GM13976 (cell line): ENCODE results near the gene UQCRH.
"Not testable (repeated sequence)": the region's sequence is repeated elsewhere in the genome, so short reads cannot be mapped to it uniquely, and the experiment has no call there.

Experiments
- DNase-seq: peaks from one replicate; pipeline ENCODE4 v3.0.0; 2012; ENCODE audit warnings: low spot score
- in situ Hi-C: fragments of 300-500 bp; cut with MboI; formaldehyde crosslinking; loops from one replicate; pipeline ENCODE4 v1.12.0; 2022; ENCODE audit warnings: low sequenced_read_pairs, mixed read lengths, inconsistent platforms; ENCODE audit not compliant: unreplicated experiment
- TF ChIP-seq, protein P1 (sequence below): IDR thresholded peaks from 2 replicates; pipeline ENCODE4 v1.5.1; 2012; ENCODE audit warnings: borderline replicate concordance, mild to moderate bottlenecking; ENCODE audit not compliant: insufficient read depth; ENCODE audit errors: extremely low read depth, missing control alignments, control extremely low read depth

Gene UQCRH

DNA sequence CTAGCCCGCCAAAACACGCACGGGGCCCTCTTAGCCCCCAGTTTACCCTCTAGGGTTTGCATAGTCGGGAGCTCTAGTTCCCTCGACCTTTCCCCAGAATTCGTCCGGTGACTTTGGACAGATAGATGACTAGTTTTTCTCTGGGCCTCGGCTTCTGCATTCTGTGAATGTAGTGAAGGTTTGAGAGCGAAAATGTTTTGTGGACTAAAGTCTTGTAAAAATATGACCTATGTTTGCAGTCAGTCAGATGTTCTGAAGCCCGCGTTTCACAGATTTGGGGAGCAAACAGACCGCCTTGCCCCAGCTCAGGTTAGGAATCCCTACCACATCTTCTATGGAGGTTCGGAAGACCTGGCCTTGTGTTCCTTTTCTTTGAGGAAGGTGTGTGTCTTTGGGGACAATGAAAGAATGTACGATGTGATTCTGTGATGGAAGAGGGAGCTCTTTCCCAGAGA lies 401 bp downstream of the UQCRH start:
- in situ Hi-C loops, result loop anchor here (5.0 kb wide), 1 partner anchor 43 kb away; no protein-coding TSS in a partner anchor
- TF ChIP-seq, protein P1, sequence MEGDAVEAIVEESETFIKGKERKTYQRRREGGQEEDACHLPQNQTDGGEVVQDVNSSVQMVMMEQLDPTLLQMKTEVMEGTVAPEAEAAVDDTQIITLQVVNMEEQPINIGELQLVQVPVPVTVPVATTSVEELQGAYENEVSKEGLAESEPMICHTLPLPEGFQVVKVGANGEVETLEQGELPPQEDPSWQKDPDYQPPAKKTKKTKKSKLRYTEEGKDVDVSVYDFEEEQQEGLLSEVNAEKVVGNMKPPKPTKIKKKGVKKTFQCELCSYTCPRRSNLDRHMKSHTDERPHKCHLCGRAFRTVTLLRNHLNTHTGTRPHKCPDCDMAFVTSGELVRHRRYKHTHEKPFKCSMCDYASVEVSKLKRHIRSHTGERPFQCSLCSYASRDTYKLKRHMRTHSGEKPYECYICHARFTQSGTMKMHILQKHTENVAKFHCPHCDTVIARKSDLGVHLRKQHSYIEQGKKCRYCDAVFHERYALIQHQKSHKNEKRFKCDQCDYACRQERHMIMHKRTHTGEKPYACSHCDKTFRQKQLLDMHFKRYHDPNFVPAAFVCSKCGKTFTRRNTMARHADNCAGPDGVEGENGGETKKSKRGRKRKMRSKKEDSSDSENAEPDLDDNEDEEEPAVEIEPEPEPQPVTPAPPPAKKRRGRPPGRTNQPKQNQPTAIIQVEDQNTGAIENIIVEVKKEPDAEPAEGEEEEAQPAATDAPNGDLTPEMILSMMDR, result no peak
- no peak for DNase-seq

DNA sequence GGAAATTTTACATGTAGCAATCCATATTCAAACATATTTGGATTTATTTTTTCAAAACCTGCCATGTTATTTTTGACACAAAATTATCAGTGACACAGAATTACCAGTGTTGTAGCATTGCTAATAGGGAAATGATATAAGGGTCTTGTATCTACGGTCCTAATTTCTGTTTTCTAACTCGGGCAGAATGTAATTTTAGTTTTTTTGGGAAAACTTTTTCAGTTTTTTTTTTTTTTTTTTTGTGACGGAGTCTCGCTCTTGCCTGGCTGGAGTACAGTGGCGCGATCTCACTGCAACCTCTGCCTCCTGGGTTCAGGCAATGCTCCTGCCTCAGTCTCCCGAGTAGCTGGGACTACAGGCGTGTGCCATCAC lies 2.6 kb downstream of the UQCRH start:
- DNase-seq, result no peak
- in situ Hi-C loops, result no loop called here
- TF ChIP-seq, protein P1, result no peak

DNA sequence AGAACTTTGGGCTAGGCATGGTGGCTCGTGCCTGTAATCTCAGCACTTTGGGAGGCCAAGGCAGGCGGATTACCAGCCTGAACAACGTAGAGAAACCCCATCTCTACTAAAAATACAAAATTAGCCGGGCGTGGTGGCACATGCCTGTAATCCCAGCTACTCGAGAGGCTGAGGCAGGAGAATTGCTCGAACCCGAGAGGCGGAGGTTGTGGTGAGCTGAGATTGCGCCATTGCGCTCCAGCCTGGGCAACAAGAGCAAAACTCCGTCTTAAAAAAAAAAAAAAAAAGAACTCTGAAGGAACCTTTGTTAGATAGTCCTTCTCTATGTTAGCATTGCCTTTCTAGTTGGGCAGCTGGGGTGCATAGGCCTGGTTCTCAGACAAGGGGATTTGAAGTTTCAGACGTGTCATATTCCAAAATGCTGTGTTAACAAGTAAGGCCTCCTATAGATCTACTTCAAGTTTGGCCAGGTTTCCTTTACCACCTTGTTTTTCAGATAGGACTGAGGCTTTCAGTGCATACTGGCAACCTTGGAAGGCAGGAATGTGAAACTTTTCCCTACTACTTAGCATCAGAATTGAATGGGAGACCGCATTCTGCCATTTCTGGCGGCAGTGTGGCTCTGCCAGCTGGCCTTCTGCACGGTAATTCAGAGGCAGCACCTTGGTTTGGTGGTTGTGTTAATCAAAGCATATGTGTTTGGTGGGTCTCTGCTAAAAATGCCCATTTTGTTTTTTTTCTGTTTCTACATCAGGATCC lies 6.1 kb downstream of the UQCRH start:
- in situ Hi-C loops, result no loop called here
- no peak for DNase-seq
- TF ChIP-seq, protein P1, result no peak

DNA sequence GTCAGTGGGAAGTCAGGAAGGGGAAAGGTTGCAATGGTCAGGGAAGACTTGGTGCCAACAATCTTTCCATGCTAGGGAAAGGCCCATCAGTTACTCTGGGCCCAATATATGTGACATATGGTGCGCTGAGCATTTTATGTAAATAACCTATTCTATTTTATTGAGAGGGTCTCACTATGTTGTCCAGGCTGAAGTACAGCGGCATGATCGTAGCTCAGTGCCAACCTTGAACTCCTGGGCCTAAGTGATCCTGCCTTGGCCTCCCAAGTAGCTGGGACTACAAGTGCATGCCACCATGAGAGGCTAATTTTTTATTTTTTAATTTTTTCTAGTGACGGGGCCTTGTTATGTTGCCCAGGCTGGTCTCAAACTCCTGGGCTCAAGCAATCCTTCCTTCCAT lies 6.8 kb downstream of the UQCRH start:
- TF ChIP-seq, protein P1, result no peak
- DNase-seq, result no peak
- in situ Hi-C loops, result no loop called here

DNA sequence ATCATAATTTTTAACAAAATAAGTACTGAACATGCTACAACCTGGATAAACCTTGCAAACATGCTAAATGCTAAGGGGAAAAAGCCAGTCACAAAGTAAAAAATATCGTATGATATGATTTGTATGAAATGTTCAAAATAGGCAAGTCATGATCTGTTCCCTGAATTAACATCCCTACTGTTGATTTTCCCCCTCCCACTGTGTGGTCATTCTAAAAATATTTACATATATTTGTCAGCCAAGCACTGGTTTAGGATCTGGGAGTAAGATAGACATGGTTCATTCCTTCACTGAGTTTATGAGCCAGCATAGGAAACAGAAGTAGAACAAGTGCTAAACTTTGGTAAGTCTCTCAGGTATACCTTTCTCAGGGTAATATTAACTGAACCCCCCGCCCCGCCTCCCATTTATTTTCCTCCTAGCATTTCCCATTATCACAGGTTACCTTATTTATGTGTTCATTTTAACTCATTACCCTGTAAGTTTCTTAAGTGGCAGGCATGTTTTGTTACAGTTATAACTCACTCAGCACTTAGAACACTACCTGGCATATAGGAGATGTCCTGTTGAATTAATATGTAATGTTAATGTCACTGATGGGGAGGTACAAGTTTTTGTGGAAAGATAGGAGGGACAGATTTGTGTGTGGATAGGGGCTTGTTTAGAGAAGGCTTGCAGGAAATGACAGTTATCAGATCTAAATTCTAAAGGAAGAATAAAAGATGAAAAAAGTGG lies 12.3 kb downstream of the UQCRH start:
- TF ChIP-seq, protein P1, result no peak
- DNase-seq, result no peak
- in situ Hi-C loops, result no loop called here

DNA sequence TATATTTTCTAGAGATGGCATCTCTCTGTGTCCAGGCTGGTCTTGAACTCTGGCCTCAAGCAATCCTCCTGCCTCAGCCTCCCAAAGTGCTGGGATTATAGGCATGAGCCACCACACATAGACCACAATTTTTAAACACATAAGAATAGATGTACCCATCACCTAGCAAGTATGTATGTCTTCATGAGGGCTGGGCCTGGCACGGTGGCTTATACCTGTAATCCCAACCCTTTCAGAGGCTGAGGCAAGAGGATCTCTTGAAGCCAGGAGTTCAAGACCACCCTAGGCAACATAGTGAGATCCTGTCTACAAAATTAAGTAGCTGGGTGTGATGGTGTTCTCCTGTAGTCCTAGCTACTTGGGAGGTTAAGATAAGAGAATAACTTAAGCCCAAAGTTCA lies 13.8 kb downstream of the UQCRH start:
- TF ChIP-seq, protein P1, result no peak
- DNase-seq, result no peak
- in situ Hi-C loops, result no loop called here

DNA sequence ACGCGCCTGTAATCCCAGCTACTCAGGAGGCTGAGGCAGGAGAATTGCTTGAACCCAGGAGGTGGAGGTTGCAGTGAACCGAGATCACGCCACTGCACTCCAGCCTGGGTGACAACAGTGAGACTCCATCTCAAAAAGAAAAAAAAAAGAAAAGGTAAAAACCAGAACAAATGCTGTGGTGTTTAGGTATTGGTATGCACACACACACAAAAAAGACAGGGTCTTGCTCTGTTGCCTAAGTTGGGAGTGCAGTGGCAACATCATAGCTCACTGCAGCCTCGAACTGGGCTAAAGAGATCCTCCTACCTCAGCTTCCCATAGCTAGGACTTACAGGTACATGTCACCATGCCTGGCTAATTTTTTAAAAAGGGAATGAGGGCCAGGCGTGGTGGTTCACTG lies 15.8 kb downstream of the UQCRH start:
- DNase-seq, in situ Hi-C loops: not testable (repeated sequence)

DNA sequence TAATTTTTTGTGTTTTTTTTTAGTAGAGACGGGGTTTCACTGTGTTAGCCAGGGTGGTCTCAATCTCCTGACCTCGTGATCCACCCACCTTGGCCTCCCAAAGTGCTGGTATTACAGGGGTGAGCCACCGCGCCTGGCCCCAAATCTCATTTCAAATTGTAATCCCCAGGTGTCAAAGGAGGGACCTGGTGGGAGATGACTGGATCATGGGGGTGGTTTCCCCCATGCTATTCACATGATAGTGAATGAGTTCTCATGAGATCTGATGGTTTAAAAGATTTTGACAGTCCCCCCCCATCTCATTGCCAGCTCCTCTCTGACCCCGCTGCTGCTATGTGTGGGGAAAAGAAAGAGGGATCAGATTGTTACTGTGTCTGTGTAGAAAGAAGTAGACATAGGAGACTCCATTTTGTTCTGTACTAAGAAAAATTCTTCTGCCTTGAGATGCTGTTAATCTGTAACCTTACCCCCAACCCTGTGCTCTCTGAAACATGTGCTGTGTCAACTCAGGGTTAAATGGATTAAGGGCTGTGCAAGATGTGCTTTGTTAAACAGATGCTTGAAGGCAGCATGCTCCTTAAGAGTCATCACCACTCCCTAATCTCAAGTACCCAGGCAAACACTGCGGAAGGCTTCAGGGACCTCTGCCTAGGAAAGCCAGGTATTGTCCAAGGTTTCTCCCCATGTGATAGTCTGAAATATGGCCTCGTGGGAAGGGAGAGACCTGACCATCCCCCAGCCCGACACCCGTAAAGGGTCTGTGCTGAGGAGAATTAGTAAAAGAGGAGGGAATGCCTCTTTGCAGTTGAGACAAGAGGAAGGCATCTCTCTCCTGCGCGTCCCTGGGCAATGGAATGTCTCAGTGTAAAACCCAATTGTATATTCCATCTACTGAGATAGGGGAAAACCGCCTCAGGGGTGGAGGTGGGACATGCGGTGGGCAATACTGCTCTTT lies 16.7 kb downstream of the UQCRH start:
- in situ Hi-C loops, DNase-seq: not testable (repeated sequence)

DNA sequence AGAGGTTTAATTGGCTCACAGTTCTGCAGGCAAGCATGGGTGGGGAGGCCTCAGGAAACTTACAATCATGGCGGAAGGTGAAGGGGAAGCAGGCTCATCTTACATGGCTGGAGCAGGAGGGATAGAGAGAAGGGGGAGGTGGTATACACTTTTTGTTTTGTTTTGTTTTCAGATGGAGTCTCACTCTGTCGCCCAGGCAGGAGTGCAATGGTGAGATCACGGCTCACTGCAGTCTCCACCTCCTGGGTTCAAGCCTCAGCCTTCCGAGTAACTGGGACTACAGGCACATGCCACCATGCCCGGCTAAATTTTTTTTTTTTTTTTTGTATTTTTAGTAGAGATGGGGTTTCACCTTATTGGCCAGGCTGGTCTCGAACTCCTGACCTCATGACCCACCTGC lies 18.7 kb downstream of the UQCRH start:
- not testable (repeated sequence) for DNase-seq

DNA sequence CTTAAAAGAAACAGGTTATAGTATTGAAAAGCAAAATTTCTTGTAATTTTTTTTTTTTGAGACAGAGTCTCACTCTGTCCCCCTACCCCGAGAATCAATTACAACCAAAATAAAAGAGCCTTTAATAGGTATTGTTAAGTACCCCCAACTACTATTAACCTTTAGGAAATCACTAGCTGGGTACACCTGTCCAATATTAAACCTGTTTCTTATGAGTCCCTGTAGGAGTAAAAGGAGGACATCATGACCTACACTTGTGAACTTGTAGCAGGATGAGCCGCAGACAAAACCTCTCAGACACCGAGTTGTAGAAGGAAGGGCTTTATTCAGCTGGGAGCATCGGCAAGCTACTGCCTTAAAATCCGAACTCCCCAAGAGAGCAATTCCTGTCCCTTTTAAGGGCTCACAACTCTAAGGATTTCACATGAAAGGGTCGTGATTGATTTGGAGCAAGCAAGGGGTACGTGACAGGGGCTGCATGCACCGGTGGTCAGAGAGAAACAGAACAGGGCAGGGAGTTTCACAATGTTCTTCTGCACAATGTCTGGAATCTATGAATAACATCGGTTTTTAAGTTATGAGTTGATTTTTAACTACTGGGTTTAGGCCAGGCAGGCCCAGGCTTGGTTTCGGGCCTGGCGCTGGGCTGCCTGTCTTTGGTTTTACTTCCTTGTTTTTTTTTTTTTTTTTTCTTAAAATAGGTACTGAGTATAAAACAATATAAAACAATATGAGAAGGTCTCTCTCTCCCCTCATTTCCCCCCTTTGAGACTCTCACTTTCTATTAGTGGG lies 22.0 kb downstream of the UQCRH start:
- in situ Hi-C loops, result not testable (repeated sequence)

More for the DNA sequence above, 18.7 kb downstream of the UQCRH start:
- in situ Hi-C loops, result not testable (repeated sequence)

More for the DNA sequence above, 22.0 kb downstream of the UQCRH start:
- not testable (repeated sequence) for DNase-seq
